ENCODE data around the gene IFNGR2.
"Not testable (repeated sequence)": the region's sequence is repeated elsewhere in the genome, so short reads cannot be mapped to it uniquely, and the experiment has no call there.

IFNGR2 gene

DNA sequence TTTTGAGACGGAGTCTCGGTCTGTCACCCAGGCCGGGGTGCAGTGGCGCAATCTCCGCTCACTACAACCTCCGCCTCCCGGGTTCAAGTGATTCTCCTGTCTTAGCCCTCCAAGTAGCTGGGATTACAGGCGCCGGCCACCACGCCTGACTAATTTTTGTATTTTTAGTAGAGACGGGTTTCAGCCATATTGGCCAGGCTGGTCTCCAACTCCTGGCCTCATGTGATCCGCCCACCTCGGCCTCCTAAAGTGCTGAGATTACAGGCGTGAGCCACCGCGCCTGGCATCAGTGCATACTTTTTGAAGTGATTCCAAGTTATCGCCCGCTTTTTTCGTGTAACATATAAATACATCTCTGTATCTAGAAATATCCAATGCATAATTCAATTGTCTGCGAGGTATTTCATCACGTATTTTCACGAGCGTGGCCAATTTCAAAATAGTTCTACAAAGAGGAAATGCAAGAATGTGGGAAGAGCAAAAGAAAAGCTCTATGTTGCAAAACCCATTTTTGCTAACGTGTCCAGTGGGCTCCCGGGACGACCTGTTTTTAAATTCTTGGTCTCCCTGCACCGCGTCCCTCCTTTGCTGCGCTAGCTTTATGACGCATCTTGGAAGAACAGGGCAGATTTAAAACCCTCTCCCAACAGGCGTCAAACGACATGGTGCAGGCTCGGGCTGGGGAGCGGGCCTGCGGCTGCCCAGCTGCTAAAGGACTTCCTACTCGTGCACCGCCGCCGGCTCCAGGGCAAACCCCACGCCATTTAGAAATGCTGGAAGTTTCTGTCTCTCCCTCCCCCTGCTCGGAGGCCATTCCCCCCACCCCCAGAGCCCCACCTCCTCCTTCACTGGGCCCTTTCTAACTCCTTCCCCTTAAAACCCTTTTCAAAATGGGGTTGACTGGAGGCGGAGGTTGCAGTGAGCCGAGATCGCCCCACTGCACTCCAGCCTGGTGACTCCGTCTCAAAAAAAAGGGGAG, 923 bp upstream of the IFNGR2 start:
- DNase-seq = peak in 40 of 51 donors; percentile 6 to 84 (median 25)

DNA sequence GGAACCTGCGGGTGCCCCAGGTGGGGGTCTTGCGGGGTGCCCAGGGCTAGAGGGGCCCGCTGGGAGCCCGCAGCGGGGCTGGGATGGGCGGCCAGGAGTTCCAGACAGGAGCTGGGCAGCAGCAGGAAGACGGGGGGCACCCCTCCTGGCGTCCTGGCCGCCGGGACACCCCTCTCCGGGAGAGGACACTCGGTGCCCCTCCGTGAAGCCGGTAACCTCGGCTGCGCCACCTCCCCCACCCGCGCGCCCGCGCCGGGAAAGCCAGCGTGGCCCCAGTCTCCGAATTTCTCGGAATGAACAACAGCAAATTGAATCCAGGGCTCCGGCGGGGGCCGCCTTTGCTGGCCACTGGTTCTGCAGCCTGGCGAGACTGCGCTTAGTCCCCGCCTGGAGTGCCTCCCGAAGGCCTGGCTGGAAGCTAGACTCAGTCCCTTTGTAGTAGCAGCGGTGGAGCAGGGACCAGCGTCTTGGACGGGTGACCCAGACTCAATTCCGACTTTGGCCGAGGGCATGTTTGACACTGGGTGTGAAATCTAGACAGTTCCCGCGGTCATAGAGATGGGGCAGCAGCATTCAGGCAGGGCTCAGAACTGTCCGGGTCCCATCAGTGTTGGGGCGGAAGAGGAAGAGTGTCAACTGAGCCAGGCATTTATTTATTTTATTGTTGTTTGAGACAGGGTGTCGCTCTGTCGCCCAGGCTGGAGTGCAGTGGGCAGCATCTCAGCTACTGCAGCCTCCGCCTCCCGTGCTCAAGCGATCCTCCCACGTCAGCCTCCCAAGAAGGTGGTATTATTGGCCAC, 773 bp downstream of the IFNGR2 start:
- peak in 45 of 51 donors; percentile 11 to 72 (median 41) for DNase-seq

DNA sequence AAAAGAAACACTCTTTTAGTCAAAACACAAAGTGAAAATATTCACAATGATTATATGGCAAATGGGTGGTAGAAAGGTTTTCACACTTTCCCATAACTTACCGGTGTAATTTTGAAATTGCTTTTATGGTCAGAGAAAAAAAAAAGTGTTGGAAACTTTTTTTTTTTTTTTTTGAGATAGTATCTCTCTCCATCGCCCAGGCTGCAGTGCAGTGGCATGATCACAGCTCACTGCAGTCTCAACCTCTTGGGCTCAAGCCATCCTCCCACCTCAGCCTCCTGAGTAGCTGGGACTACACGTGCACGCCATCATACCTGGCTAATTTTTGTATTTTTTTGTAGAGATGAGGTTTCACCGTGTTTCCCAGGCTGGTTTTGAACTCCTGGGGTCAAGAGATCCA, 3.3 kb downstream of the IFNGR2 start:
- DNase-seq = no peak

DNA sequence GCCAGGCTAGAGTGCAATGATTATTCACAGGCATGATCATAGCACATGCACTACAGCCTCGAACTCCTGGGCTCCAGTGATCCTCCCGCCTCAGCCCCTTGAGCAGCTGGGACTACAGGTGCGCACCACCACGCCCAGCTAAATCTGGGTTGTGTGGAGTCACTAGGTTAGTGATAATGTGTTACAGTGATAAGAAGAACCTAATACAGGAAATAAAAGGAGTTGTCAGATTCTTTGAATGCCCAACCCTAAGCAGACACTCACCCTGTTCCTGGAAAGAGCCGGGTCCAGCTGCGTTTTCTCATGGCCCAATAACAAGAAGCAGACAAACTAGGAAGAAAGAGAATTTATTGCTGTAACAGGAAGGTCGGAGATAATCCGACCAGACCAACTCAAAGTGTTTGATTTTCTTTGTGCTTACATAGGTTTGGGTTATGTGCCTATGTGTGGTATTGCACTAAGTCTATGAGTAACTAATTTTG, 8.8 kb downstream of the IFNGR2 start:
- DNase-seq = no peak

DNA sequence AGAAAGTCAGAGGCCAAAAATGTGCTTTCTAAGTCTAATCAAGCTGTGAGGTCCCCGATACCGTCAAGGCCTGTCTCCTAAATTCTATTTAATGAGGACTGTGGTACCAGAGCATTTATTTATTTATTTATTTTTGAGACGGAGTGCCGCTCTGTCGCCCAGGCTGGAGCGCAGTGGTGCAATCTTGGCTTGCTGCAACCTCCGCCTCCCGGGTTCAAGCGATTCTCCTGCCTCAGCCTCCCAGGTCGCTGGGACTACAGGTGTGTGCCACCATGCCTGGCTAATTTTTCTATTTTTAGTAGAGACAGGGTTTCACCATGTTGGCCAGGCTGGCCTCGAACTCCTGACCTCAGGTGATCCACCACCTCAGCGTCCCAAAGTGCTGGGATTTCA, 9.2 kb downstream of the IFNGR2 start:
- not testable (repeated sequence) for DNase-seq

DNA sequence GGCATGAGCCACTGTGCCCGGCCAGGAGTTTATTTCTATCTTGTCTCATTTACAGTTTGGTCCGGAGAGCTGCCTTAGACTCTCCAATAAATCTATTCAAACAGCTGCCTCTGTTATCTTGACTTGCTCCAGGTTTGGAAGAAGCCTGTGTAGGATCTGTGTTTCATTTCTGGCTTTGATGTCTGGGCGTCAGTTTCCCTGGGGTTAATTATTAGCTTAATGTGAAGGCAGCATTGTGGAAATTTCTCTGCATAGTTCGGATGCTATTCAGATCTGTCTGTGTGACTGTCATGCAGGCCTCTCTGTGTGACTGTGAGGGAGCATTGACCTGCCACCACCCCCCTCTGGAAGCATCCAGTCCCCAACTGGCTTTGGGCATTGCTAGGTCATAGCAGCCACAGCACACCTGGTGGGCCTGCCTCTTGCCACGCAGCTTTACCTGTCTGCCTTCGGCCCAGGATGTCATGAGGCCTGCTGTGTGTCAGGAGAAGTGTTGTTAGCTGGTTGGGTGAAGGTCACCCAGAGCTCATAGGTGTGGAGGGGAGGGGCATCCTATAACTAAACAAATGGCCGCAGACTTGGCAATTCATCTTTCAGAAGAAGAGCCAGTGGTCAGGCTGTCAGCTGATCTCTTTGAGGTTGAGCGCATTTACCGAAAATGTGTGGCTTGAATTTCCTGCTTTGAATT, 9.8 kb downstream of the IFNGR2 start:
- no peak for DNase-seq

DNA sequence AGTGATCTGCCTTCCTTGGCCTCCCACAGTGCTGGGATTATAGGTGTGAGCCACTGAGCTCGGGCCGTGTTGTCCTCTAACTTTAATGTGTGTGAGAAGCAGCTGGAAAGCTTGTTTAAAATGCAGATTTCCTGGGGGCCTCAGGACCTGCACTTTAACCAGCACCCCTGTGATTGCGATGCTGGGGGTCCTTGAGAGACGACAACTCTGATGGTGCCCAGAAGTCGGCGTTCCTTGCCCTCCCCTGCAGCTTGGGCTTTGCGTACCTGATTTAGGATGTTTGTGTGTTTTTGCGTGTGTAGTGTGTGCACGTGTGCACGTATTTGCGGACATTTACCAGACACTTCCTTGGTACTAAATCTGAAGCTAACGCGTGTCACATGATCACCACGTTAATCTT, 10.9 kb downstream of the IFNGR2 start:
- no peak for DNase-seq

DNA sequence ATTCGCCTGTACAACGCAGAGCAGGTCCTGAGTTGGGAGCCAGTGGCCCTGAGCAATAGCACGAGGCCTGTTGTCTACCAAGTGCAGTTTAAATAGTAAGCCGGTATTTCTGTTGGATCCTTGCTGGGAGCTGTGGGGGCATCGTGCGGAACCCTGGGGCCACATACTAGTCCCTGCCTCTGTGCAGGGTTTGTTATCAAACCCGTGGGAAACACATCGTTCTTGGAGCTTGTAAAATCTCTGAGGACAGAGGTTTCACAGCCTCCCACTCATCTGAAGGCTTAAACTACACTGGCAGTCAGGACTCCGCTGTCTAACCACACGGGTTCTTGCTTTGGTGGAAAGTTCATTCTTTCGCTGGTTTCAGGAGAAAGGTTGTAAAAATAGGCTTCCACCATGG, 11.7 kb downstream of the IFNGR2 start:
- no peak for DNase-seq

DNA sequence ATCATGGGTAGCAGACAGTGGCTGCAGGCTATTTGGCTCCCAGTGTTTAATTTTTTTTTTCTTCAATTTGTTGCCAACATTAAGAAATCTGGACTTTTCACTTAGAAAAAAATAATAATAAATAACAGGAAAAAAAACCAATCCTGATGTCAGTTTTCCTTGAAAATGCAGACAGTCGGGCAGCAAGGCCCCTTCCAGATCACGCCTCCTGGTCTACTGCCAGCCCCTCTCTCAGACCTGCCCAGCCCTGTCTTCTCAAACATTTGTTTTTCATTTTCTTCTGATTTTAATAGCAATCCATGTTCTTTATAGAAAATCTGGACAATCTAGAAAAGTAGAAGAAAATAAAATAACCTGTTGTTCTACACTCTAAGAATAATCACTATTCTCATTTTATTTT, 15.5 kb downstream of the IFNGR2 start:
- no peak for DNase-seq

DNA sequence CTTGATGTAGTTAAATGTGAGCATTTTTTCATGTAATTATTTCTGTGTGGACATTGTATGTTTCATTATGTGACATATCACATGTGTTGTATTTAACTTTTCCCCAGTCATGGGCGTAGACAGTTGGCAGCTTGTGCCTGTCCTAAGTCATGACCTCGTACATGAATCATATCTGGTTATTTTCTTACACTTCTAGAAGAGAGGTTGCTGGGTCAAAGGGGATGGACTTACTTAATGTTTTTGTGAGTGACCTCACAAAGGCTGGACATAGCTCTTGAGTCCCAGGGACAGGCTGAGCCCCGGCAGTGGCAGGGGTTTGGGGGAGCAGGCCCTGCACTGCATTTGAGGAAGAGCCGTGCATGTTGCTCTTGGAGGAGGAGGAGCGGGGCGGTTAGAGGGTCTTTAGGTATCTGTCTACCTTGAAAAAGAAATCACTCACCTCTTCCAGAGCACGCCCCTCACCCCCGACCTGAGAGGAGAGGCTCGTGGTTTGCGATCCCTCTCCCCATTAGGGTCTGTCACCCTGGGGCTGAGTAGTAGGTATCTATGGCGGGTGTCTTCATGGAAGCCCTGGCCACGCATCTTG, 16.4 kb downstream of the IFNGR2 start:
- DNase-seq = no peak

DNA sequence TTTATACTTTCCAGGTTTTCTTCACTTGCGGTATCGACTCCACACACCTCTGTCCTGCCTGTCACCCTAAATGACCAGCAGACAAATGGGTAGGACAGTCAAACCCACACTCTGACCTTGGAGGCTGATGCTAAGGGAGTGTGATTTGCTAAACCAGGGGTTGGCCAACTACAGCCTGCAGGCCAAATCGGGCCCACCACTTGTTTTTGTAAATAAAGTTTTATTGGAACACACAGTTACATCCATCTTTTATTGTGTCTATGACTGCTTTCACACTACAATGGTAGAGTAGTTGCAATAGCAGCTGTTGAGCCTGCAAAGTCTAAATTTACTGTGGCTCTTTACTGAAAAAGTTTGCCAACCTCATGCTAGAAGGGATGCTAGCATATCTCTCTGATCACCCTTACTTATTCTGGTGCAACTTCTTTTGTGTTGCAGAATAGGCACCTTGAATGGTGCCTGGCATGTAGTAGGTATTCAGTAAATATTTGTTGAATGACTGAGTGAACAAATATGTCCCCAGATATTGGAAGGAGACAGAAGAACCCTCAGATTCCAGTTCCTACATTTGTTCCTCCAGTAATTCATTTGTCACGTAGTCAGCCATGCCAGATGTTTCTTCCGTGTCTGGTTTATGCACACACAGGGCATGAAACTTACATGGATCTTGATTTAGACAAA, 18.6 kb downstream of the IFNGR2 start:
- DNase-seq = no peak

DNA sequence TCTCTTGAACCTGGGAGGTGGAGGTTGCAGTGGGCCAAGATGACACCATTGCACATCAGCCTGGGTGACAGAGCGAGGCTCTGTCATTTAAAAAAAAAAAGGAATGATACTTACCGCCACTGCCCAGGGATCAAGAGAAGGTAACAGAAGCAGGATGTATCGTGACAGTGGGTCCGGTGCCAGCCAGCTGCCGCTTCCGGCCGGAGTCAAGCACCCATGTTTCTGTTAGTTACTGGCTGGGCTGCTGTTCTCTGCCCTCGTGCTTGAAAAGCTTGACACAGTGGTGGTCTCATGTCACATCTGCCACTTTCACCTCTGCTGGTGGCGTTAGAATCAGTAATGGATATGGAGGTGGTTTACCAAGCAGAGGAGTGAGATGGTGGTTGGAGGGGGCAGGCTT, 21.0 kb downstream of the IFNGR2 start:
- no peak for DNase-seq

DNA sequence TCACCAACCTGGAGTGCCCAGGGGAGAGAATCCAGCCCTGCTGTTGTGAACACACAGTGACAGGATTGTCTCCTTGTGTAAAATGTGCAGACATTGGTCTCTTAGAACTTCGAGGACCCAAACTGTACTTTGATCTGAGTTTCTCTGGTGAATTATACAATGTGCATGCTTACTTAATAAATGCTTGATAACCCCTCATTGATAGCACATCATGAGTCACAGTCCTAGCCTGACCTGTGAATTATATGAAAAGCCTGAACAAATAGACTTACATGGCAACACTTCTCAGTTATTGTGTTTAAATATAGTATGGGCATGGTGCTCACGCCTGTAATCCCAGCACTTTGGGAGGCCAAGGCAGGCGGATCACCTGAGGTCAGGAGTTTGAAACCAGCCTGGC, 22.6 kb downstream of the IFNGR2 start:
- DNase-seq = no peak

DNA sequence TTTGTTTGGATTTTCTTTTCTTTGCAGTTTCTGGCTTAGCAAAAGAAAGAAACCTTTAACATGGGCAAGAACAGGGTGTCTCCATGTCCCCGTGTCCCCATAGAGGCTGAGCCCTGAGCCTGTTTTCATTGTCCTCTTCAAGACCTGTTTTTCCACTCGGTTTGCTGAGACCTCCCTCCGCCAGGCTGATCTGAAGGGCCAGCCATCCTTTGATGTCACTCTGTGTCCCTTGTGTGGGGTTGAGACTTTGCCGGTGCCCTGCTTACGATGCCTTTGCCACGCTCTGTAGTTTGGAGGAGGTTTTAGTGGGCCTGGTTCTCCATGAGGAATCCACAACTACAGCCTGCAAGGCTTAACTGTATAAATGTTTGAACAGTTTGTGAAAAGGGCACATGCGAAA, 23.8 kb downstream of the IFNGR2 start:
- no peak for DNase-seq

DNA sequence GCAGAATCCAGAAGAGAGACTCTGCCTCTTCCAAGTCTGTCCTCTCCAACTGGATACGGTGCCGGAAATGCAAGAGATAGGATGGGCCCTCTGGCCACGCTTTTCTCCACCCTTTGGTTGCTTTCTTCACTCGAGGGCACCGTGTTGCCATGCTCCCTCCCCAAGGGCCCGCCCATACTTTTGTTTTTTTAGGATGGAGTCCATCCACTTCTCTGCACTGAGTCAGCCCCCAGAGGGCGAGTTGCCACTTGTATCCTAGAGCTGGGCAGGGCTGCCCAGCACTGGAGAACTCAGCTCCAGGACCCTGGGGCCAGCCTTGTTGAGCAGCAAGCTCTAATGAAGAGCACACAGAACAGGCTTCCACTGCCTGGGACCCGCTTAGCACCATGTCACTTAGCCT, 25.5 kb downstream of the IFNGR2 start:
- DNase-seq = no peak

DNA sequence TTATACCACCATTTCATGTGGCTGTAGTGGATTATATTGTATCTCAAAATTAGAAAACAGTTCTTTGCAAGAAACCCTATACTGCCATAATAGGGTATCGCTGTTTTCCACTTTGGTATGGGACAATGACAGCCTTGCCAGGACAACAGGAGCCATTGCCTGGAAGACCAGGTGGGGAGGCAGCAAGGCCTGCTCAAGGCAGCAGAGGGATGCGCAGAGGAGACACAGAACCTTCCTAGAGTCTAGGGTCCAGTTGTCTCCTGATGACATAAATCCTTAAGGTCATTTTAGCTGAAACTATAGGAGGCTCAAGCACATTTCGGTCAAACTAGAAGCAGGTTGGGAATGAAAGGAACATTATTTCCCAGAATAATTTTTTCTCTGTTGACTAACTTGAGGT, 27.6 kb downstream of the IFNGR2 start:
- no peak for DNase-seq

DNA sequence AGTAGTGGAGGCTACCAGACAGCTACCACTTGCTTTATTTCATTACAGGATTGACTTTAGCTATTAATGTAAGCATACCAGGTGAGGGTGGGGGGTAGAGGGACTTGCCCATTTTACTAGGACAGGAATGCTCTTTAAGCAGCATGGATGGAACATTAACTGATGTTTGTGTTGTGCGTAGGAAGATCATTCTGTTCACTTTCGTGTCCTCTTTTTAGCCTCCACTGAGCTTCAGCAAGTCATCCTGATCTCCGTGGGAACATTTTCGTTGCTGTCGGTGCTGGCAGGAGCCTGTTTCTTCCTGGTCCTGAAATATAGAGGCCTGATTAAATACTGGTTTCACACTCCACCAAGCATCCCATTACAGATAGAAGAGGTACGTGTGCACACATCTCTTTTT, 29.3 kb downstream of the IFNGR2 start:
- DNase-seq = peak in 1 of 51 donors; percentile 11

DNA sequence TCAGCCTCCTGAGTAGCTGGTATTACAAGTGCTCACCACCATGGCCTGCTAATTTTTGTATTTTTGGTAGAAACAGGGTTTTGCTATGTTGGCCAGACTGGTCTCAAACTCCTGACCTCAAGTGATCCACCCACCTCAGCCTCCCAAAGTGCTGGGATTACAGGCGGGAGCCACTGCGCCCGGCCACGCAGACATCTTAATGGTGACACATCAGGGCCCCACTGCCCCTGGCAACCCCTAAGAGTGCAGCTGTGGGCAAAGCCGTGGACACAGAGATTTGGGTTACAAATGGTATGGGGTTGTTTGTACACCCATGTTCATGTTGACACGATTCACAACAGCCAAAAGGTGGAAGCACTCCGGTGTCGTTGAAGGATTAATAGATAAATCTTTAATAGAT, 29.8 kb downstream of the IFNGR2 start:
- DNase-seq = no peak

DNA sequence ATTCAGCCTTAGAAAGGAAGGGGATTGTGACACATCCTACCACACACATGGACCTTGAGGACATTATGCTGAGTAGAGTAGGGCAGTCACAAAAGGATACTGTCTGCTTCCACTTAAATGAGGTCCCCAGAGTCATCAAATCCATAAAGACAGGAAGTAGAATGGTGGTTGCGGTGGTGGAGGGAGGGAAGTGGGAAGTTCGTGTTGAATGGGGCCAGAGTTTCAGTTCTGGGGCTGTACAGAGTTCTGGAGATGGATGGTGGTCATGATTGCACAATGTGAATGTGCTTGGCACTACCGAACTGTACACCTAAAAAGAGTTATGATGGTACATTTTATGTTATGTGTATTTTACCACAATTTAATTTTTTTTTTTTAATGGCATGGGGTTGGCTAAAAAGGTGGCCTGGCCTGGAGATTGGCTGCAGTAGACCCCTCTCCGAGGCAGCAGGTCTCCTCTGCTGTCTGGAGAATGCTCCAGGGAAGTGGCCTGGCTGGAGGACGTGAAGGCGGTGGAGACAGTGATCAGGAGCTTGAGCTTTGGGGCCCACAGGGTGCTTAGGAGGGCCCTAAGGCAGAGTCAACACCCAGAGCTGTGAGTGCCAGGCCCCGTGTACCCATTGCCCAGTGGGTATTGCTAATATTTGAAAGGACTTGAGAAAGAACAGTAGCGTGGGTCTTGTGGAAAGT, 30.4 kb downstream of the IFNGR2 start:
- DNase-seq = peak in 4 of 51 donors; percentile 5 to 12 (median 8)

DNA sequence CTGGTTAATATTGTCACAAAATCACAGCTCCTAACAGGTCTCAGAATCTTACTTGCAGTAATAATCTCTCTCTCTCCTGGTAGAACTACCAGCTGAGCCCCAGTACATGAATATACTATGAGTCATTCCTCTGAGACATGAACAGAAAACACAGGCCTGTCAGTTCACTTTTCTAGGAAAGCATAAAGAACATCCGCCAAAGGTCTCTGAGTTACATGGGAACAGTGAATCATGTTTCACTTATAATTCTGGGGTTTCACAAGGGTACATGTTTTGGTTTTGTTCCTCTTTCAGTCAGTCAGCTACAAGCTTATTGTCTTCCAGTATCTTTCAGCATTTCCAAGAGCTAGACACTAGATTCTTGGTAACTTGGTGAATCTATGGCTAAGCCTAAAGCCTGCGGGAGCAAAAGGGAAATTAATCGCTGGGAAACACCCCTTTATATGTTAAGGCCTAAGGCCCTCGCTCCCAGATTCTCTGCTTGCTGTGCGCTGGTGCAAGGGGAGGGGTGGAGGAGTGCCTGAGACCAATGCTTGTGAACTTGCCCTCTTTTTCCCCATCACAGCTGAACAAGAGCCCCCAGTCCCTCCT, 31.7 kb downstream of the IFNGR2 start:
- DNase-seq = peak in 1 of 51 donors; percentile 54
